HEK293 (cell line): ENCODE measurements around the gene MTFR1L.

ENCODE experiments used
- CTCF ChIA-PET: fragments of 350-600 bp; formaldehyde crosslinking; extraction: SDS; loops from one replicate; lab custom pipeline; 2021; ENCODE audit warnings: antibody characterized with exemption; lab: Yijun Ruan, JAX
- POLR2A ChIA-PET: fragments of 300-600 bp; formaldehyde crosslinking; extraction: SDS; loops from one replicate; lab custom pipeline; 2020; ENCODE audit warnings: antibody characterized with exemption, inconsistent platforms; lab: Yijun Ruan, JAX
- H3K27ac ChIP-seq: fragments of 200-500 bp; sonication (Bioruptor generic); 2 replicates; pipeline ENCODE4 v1.5.1; 2014; ENCODE audit warnings: low read depth, low read length, control low read depth, inconsistent platforms; ENCODE audit errors: extremely low read depth
- H3K36me3 ChIP-seq, 2 experiments: fragments of 200-500 bp in 1 of 2; sonication (Bioruptor generic) in 1 of 2; 1 replicate in 1 of 2; 2 replicates in 1 of 2; pipeline ENCODE4 v1.5.1; 2014 to 2017; ENCODE audit warnings: inconsistent platforms in 2 of 2, low read length in 2 of 2; ENCODE audit not compliant: control insufficient read depth in 2 of 2, insufficient read depth in 1 of 2
- H3K4me1 ChIP-seq: fragments of 200-500 bp; sonication (Bioruptor generic); 2 replicates; pipeline ENCODE4 v1.5.1; 2014; ENCODE audit warnings: mild to moderate bottlenecking, low read length, inconsistent platforms; ENCODE audit not compliant: control insufficient read depth, insufficient read depth
- H3K4me3 ChIP-seq: 2 replicates; pipeline ENCODE4 v1.5.1; 2011; ENCODE audit warnings: low read depth, mild to moderate bottlenecking, control low read depth, low read length, moderate library complexity
- H3K9me3 ChIP-seq: fragments of 200-500 bp; sonication (Bioruptor generic); 2 replicates; pipeline ENCODE4 v1.5.1; 2014; ENCODE audit warnings: low read depth, low read length, inconsistent platforms; ENCODE audit not compliant: control insufficient read depth, insufficient read depth
- EGR2 ChIP-seq: fragments of 450-650 bp; formaldehyde crosslinking; IDR thresholded peaks from 2 replicates; pipeline ENCODE4 v1.5.1; 2016; ENCODE audit warnings: low read depth, missing biosample characterization, missing genetic modification characterization
- GLI4 ChIP-seq: fragments of 450-650 bp; formaldehyde crosslinking; IDR thresholded peaks from 2 replicates; pipeline ENCODE4 v1.5.1; 2016; ENCODE audit warnings: missing biosample characterization, missing genetic modification characterization
- GLIS1 ChIP-seq: fragments of 450-650 bp; formaldehyde crosslinking; IDR thresholded peaks from 2 replicates; pipeline ENCODE4 v1.5.1; 2016; ENCODE audit warnings: missing biosample characterization, missing genetic modification characterization
- KLF16 ChIP-seq: fragments of 450-650 bp; formaldehyde crosslinking; IDR thresholded peaks from 2 replicates; pipeline ENCODE4 v1.5.1; 2017; ENCODE audit warnings: missing biosample characterization, missing genetic modification characterization
- MZF1 ChIP-seq: fragments of 450-650 bp; formaldehyde crosslinking; IDR thresholded peaks from 2 replicates; pipeline ENCODE4 v1.5.1; 2017; ENCODE audit warnings: missing biosample characterization, missing genetic modification characterization, borderline replicate concordance
- OSR2 ChIP-seq: fragments of 450-650 bp; formaldehyde crosslinking; IDR thresholded peaks from 2 replicates; pipeline ENCODE4 v1.5.1; 2016; ENCODE audit warnings: missing biosample characterization, missing genetic modification characterization
- SP2 ChIP-seq: fragments of 450-650 bp; formaldehyde crosslinking; IDR thresholded peaks from 2 replicates; pipeline ENCODE4 v1.5.1; 2016; ENCODE audit warnings: missing biosample characterization, missing genetic modification characterization
- SP7 ChIP-seq: fragments of 450-650 bp; formaldehyde crosslinking; IDR thresholded peaks from 2 replicates; pipeline ENCODE4 v1.5.1; 2016; ENCODE audit warnings: missing biosample characterization, missing genetic modification characterization
- WT1 ChIP-seq: fragments of 450-650 bp; formaldehyde crosslinking; IDR thresholded peaks from 2 replicates; pipeline ENCODE4 v1.5.1; 2016; ENCODE audit warnings: missing biosample characterization, missing genetic modification characterization
- YY2 ChIP-seq: fragments of 450-650 bp; formaldehyde crosslinking; IDR thresholded peaks from 2 replicates; pipeline ENCODE4 v1.5.1; 2016; ENCODE audit warnings: missing biosample characterization, missing genetic modification characterization
- ZBTB7A ChIP-seq: fragments of 450-650 bp; formaldehyde crosslinking; IDR thresholded peaks from 2 replicates; pipeline ENCODE4 v1.5.1; 2016; ENCODE audit warnings: low read depth, missing biosample characterization, missing genetic modification characterization
- ZFHX2 ChIP-seq: fragments of 450-650 bp; formaldehyde crosslinking; conservative IDR thresholded peaks from 2 replicates; pipeline ENCODE4 v1.5.1; 2016; ENCODE audit warnings: missing biosample characterization, missing genetic modification characterization
- ZNF10 ChIP-seq: fragments of 450-650 bp; formaldehyde crosslinking; IDR thresholded peaks from 2 replicates; pipeline ENCODE4 v1.5.1; 2017; ENCODE audit warnings: missing biosample characterization, missing genetic modification characterization
- ZNF155 ChIP-seq: fragments of 450-650 bp; formaldehyde crosslinking; IDR thresholded peaks from 2 replicates; pipeline ENCODE4 v1.5.1; 2016; ENCODE audit warnings: missing biosample characterization, missing genetic modification characterization
- ZNF202 ChIP-seq: fragments of 450-650 bp; formaldehyde crosslinking; IDR thresholded peaks from 2 replicates; pipeline ENCODE4 v1.5.1; 2016; ENCODE audit warnings: missing biosample characterization, missing genetic modification characterization, borderline replicate concordance
- ZNF292 ChIP-seq: fragments of 450-650 bp; formaldehyde crosslinking; IDR thresholded peaks from 2 replicates; pipeline ENCODE4 v1.5.1; 2016; ENCODE audit warnings: low read depth, missing biosample characterization, missing genetic modification characterization, borderline replicate concordance
- ZNF335 ChIP-seq: fragments of 450-650 bp; formaldehyde crosslinking; conservative IDR thresholded peaks from 2 replicates; pipeline ENCODE4 v1.5.1; 2016; ENCODE audit warnings: missing biosample characterization, missing genetic modification characterization
- ZNF433 ChIP-seq: fragments of 450-650 bp; formaldehyde crosslinking; IDR thresholded peaks from 2 replicates; pipeline ENCODE4 v1.5.1; 2016; ENCODE audit warnings: missing biosample characterization, missing genetic modification characterization, low read depth
- ZNF48 ChIP-seq: fragments of 450-650 bp; formaldehyde crosslinking; IDR thresholded peaks from 2 replicates; pipeline ENCODE4 v1.5.1; 2016; ENCODE audit warnings: missing biosample characterization, missing genetic modification characterization
- ZNF571 ChIP-seq: fragments of 450-650 bp; formaldehyde crosslinking; IDR thresholded peaks from 2 replicates; pipeline ENCODE4 v1.5.0; 2017; ENCODE audit warnings: missing biosample characterization, missing genetic modification characterization
- ZNF768 ChIP-seq: fragments of 450-650 bp; formaldehyde crosslinking; IDR thresholded peaks from 2 replicates; pipeline ENCODE4 v1.5.1; 2018; ENCODE audit warnings: missing biosample characterization, mild to moderate bottlenecking, missing genetic modification characterization
- ZNF777 ChIP-seq: fragments of 450-650 bp; formaldehyde crosslinking; IDR thresholded peaks from 2 replicates; pipeline ENCODE4 v1.5.1; 2017; ENCODE audit warnings: missing biosample characterization, missing genetic modification characterization, borderline replicate concordance
- TF ChIP-seq, protein P1 (sequence below): fragments of 450-650 bp; formaldehyde crosslinking; IDR thresholded peaks from 2 replicates; pipeline ENCODE4 v1.5.1; 2016; ENCODE audit warnings: missing biosample characterization, missing genetic modification characterization
- TF ChIP-seq, protein P2 (sequence below): fragments of 450-650 bp; formaldehyde crosslinking; IDR thresholded peaks from 2 replicates; pipeline ENCODE4 v1.5.1; 2017; ENCODE audit warnings: missing biosample characterization, missing genetic modification characterization
- TF ChIP-seq, protein P3 (sequence below): fragments of 450-650 bp; formaldehyde crosslinking; optimal IDR thresholded peaks from 2 replicates; pipeline ENCODE3; 2016; ENCODE audit warnings: missing biosample characterization, mild to moderate bottlenecking, missing genetic modification characterization

MTFR1L gene

DNA sequence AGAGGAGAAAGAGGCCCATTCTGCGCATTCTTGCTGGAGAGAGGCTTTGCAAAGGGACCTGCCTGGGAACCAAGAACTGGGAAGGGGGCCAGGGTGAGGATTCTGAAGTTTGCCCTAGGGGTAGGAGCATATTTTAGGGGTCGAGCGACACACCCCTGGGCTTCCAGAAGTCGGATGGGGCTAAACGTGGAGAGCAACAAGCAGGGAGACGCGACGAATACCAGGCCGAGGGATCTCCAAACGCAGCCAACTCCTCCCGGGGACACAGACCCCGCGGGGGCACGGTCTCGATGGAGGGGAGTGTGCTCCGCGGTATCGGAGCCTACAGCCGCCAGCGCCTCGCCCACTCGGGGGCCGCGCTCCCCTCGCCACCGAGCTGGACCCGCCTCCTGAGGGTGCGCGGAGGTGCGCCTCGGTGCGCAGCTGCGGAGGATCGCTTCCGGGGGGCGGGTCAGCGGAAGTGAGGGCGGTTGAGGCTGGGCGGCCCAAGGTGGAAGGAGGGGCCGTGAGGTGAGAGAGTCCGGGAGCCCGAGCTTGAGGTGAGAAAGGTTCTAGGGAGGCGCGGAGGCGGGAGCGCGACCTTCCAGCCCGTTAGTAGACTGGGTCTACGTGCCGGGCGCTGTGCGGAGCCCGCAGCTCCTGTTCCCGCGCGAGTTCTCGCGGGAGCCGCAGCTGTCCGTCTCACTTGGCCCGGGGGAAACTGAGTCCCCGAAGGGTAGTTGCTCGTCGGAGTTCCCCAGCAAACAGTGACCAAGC lies at the start of gene MTFR1L (continued):
- TF ChIP-seq SP2 (tag by site-specific recombination) (peak; percentile 99), GLI4 (tag by site-specific recombination) (no peak), KLF16 (tag by site-specific recombination) (peak; percentile 95)
- TF ChIP-seq, protein P1, sequence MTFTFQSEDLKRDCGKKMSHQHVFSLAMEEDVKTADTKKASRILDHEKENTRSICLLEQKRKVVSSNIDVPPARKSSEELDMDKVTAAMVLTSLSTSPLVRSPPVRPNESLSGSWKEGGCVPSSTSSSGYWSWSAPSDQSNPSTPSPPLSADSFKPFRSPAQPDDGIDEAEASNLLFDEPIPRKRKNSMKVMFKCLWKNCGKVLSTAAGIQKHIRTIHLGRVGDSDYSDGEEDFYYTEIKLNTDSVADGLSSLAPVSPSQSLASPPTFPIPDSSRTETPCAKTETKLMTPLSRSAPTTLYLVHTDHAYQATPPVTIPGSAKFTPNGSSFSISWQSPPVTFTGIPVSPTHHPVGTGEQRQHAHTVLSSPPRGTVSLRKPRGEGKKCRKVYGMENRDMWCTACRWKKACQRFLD (tag by site-specific recombination), result no peak
- TF ChIP-seq, protein P2, sequence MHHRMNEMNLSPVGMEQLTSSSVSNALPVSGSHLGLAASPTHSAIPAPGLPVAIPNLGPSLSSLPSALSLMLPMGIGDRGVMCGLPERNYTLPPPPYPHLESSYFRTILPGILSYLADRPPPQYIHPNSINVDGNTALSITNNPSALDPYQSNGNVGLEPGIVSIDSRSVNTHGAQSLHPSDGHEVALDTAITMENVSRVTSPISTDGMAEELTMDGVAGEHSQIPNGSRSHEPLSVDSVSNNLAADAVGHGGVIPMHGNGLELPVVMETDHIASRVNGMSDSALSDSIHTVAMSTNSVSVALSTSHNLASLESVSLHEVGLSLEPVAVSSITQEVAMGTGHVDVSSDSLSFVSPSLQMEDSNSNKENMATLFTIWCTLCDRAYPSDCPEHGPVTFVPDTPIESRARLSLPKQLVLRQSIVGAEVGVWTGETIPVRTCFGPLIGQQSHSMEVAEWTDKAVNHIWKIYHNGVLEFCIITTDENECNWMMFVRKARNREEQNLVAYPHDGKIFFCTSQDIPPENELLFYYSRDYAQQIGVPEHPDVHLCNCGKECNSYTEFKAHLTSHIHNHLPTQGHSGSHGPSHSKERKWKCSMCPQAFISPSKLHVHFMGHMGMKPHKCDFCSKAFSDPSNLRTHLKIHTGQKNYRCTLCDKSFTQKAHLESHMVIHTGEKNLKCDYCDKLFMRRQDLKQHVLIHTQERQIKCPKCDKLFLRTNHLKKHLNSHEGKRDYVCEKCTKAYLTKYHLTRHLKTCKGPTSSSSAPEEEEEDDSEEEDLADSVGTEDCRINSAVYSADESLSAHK, result no peak

DNA sequence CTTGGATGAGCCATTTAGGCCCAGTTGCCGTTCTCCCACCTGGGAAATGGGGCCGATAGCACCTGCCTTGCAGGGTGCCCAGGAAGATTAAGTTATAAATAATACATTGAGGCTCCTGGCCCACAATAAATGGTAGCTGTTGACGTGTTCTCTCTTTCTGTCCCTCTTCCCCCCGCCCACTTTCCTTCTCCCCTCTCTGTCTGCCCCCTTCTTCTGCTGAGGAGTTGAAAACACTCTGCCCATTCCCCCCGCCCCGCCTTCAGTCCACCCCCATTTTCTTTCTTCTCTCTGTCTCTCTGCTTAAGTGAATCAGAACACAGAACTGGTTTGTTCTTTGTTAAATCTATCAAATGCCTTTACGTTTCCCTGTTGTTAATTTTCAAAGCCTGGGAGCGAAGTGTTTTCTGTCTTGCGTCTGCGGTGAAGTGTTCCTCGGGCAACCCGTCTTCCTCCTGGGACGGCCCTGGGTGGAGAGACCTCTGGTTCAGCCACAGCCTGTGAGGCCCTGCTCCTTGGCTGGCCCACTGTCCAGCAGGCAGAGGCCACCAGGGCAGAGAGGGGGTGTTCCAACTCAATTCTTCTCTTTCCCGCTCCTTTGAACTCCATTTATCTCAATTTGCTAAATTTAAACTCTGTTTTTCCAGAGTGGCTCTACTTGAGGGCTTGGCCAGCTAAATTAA lies 49.1 kb upstream of the MTFR1L start:
- Histone ChIP-seq H3K27ac (peak overlapping the region; percentile 59), H3K4me3 (no peak overlapping the region)
- CTCF ChIA-PET, result interaction anchor here (1.0 kb wide), 1 partner anchor 25 kb away, joined by 4 read pairs; no protein-coding TSS in a partner anchor

DNA sequence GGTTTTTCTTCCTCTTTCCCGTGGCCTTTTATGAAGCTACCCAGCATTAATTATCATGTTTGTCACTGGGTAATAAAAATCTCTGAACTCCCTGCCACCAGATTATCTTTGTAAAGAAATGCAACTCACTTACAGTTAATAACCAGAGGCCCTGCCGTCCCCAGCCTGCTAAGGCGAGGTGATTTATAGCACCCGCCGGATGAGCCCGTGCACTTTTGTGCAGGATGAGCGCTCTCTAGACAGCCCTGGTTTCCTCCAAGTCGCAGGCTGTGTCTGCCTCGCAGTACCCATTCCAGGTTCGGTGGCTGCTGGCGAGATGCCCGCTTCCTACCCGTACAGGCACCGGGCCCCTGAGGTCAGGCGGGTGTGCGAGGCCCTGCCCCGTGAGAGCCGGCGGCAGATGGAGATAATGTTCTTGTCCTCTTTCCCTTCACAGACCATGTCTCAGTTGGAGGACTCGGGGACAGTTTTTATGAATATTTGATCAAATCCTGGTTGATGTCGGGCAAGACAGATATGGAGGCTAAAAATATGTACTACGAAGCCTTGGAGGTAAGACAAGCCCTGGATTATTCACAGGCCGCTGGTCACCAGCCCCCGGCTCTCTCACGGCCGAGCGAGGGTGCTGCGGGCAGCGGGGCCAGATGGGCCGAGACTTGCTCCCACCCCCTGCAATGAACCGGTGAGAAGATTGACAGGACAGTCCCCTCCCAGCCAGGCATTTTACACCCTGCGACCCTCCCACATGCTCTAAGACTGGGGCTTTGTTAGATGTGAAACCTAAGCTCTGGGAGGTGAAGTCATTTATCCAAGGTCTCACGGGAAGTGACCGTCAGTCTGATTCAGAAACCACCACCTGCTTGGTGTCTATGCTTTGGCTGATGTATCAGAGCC lies 48.3 kb upstream of the MTFR1L start:
- Histone ChIP-seq H3K36me3 (no peaks in the 10 kb centered on the region), H3K9me3 (no peaks in the 10 kb centered on the region), H3K4me1 (peaks cover 28% of the 10 kb centered on the region), H3K4me3 (no peak overlapping the region), H3K27ac (peak overlapping the region; percentile 59)
- CTCF ChIA-PET, result interaction anchor here (1.0 kb wide), 1 partner anchor 25 kb away, joined by 4 read pairs; no protein-coding TSS in a partner anchor
- POLR2A ChIA-PET, result interaction anchor here (0.6 to 0.7 kb wide), 2 partner anchors 224 to 410 kb away, joined by 3 read pairs; no protein-coding TSS in a partner anchor
- TF ChIP-seq ZNF10 (peak; percentile 51; the same call in 1 of the 2 replicates), ZNF48 (no peak), ZNF571 (tag by site-specific recombination) (no peak), MZF1 (no peak), ZNF768 (tag by site-specific recombination) (no peak), ZNF335 (tag by site-specific recombination) (peak; percentile 62), SP7 (tag by site-specific recombination) (peak; percentile 99), ZNF433 (no peak), ZNF777 (no peak), WT1 (tag by site-specific recombination) (peak; percentile 88), ZNF155 (no peak), SP2 (tag by site-specific recombination) (no peak), OSR2 (tag by site-specific recombination) (peak; percentile 95), ZBTB7A (tag by site-specific recombination) (no peak), EGR2 (tag by site-specific recombination) (peak; percentile 62), ZNF202 (tag by site-specific recombination) (no peak), ZNF292 (tag by site-specific recombination) (no peak), YY2 (tag by site-specific recombination) (no peak)
- TF ChIP-seq, protein P3, sequence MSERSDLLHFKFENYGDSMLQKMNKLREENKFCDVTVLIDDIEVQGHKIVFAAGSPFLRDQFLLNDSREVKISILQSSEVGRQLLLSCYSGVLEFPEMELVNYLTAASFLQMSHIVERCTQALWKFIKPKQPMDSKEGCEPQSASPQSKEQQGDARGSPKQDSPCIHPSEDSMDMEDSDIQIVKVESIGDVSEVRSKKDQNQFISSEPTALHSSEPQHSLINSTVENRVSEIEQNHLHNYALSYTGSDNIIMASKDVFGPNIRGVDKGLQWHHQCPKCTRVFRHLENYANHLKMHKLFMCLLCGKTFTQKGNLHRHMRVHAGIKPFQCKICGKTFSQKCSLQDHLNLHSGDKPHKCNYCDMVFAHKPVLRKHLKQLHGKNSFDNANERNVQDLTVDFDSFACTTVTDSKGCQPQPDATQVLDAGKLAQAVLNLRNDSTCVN, result peak; percentile 22

More for the DNA sequence above, 49.1 kb upstream of the MTFR1L start:
- TF ChIP-seq GLIS1 (tag by site-specific recombination) (no peak), EGR2 (tag by site-specific recombination) (peak; percentile 44; the same call in 1 of the 2 replicates), ZFHX2 (tag by site-specific recombination) (peak; percentile 44)
- POLR2A ChIA-PET, result interaction anchor here (0.7 kb wide), 1 partner anchor 223 kb away, joined by 3 read pairs; no protein-coding TSS in a partner anchor
- no peaks in the 10 kb centered on the region for H3K36me3 ChIP-seq
- H3K4me1 ChIP-seq, result peaks cover 35% of the 10 kb centered on the region
- no peaks in the 10 kb centered on the region for H3K9me3 ChIP-seq
